K562 (cell line): Measurements from ENCODE around the gene FIBP. TPM values are rescaled to one million over a fixed set of nuclear protein-coding genes. Genes with fewer than 3 reads are reported as not detected.

Experiments used
- BACH1 ChIP-seq: fragments of 200-800 bp; sonication (Bioruptor generic); IDR thresholded peaks from 2 replicates; pipeline ENCODE4 v1.6.1; 2016; ENCODE audit warnings: missing genetic modification characterization, missing compliant biosample characterization
- CHAMP1 ChIP-seq: fragments of 450-650 bp; IDR thresholded peaks from 2 replicates; pipeline ENCODE4 v1.6.1; 2016; ENCODE audit warnings: mild to moderate bottlenecking
- E2F4 ChIP-seq: sonication (generic); formaldehyde crosslinking; IDR thresholded peaks from 2 replicates; pipeline ENCODE4 v1.8.0; 2022; ENCODE audit warnings: mild to moderate bottlenecking, low read depth, missing genetic modification reagents
- EGR1 ChIP-seq: fragments of 450-650 bp; conservative IDR thresholded peaks from 2 replicates; pipeline ENCODE4 v1.6.1; 2017; ENCODE audit warnings: mild to moderate bottlenecking
- HIVEP1 ChIP-seq: fragments of 250-450 bp; sonication (Bioruptor Pico); IDR thresholded peaks from 2 replicates; pipeline ENCODE4 v1.4.0; 2020; ENCODE audit warnings: mild to moderate bottlenecking
- KDM1A ChIP-seq, 2 experiments: fragments of 450-650 bp; IDR thresholded peaks; 2 replicates each; pipeline ENCODE4 v1.6.1; 2016; ENCODE audit warnings: mild to moderate bottlenecking in 2 of 2
- KLF6 ChIP-seq: fragments of 250-450 bp; sonication (Bioruptor Pico); IDR thresholded peaks from 2 replicates; pipeline ENCODE4 v1.4.0; 2020; ENCODE audit warnings: mild to moderate bottlenecking, moderate library complexity, borderline replicate concordance
- MAZ ChIP-seq, 2 experiments: fragments of 450-650 bp in 1 of 2; sonication (generic) in 1 of 2; formaldehyde crosslinking; IDR thresholded peaks in 1 of 2; conservative IDR thresholded peaks in 1 of 2; 2 replicates each; pipeline versions ENCODE4 v1.4.0 to v1.5.0; 2020; ENCODE audit warnings: mild to moderate bottlenecking in 1 of 2, missing genetic modification reagents in 1 of 2
- PCBP1 ChIP-seq: fragments of 200-400 bp; formaldehyde crosslinking; IDR thresholded peaks from 2 replicates; pipeline ENCODE4 v1.6.1; 2018; ENCODE audit warnings: mild to moderate bottlenecking, low read depth, low read length; ENCODE audit not compliant: poor library complexity, severe bottlenecking
- POLR2G ChIP-seq: fragments of 200-400 bp; formaldehyde crosslinking; IDR thresholded peaks from 2 replicates; pipeline ENCODE4 v1.6.1; 2017; ENCODE audit warnings: low read depth, mild to moderate bottlenecking, antibody characterized with exemption, low read length, moderate library complexity
- PRPF4 ChIP-seq: fragments of 200-400 bp; formaldehyde crosslinking; IDR thresholded peaks from one replicate; pipeline ENCODE4 v1.6.1; 2017; ENCODE audit warnings: low read length, low read depth, mild to moderate bottlenecking; ENCODE audit not compliant: insufficient read depth, poor library complexity, severe bottlenecking
- RBM25 ChIP-seq: fragments of 200-400 bp; formaldehyde crosslinking; IDR thresholded peaks from 2 replicates; pipeline ENCODE4 v1.6.1; 2018; ENCODE audit warnings: low read length, low read depth, moderate library complexity; ENCODE audit not compliant: severe bottlenecking
- RFX5 ChIP-seq: IDR thresholded peaks from 2 replicates; pipeline ENCODE4 v1.6.1; 2011; ENCODE audit warnings: low read depth, mild to moderate bottlenecking, improper control_type of control experiment, low read length
- SIN3A ChIP-seq, 2 experiments: fragments of 150-350 bp in 1 of 2; IDR thresholded peaks; 2 replicates each; pipeline ENCODE4 v1.6.1; 2011 to 2016; ENCODE audit warnings: borderline replicate concordance in 2 of 2, low read depth in 2 of 2, low read length in 2 of 2, mild to moderate bottlenecking in 2 of 2, moderate library complexity in 2 of 2; ENCODE audit not compliant: control insufficient read depth in 1 of 2
- SREBF2 ChIP-seq: sonication (generic); formaldehyde crosslinking; IDR thresholded peaks from 2 replicates; pipeline ENCODE4 v1.4.0; 2020; ENCODE audit warnings: mild to moderate bottlenecking, missing genetic modification reagents
- STAT5B ChIP-seq: fragments of 250-450 bp; sonication (Bioruptor Pico); IDR thresholded peaks from 2 replicates; pipeline ENCODE4 v1.8.0; 2021; ENCODE audit warnings: mild to moderate bottlenecking, inconsistent platforms
- TGIF2 ChIP-seq: sonication (generic); formaldehyde crosslinking; IDR thresholded peaks from 2 replicates; pipeline ENCODE4 v1.8.1; 2022; ENCODE audit warnings: mild to moderate bottlenecking, missing genetic modification reagents, moderate library complexity
- XRCC3 ChIP-seq: fragments of 450-650 bp; IDR thresholded peaks from 2 replicates; pipeline ENCODE4 v1.6.1; 2017; ENCODE audit warnings: mild to moderate bottlenecking, moderate library complexity
- ZC3H4 ChIP-seq: sonication (generic); formaldehyde crosslinking; IDR thresholded peaks from 2 replicates; pipeline ENCODE4 v1.9.0; 2021; ENCODE audit warnings: missing genetic modification reagents, borderline replicate concordance
- ZNF263 ChIP-seq: sonication (generic); formaldehyde crosslinking; IDR thresholded peaks from 2 replicates; pipeline ENCODE4 v1.8.0; 2022; ENCODE audit warnings: mild to moderate bottlenecking, missing genetic modification reagents, borderline replicate concordance
- ZNF316 ChIP-seq: fragments of 450-650 bp; IDR thresholded peaks from 2 replicates; pipeline ENCODE4 v1.6.1; 2016
- ZNF699 ChIP-seq: fragments of 250-450 bp; sonication (Bioruptor Pico); IDR thresholded peaks from 2 replicates; pipeline ENCODE4 v1.8.0; 2021; ENCODE audit warnings: mild to moderate bottlenecking, moderate library complexity; ENCODE audit not compliant: insufficient replicate concordance
- polyA plus RNA-seq, 8 experiments: library from polyadenylated mRNA; depleted of rRNA in 4 of 8; stranded (reverse) in 5 of 8; unstranded in 3 of 8; fragments of >200 nt; fragmentation: Nextera tagmentation in 2 of 8; fragmentation: Illumina TruSeq in 1 of 8; extraction: Ambion mirVana in 2 of 8; extraction: Trizol in 1 of 8; gene quantifications; 2 replicates each; pipeline versions ENCODE4 v1.2.1 to v1.2.3, GENCODE V29; 2011 to 2014; ENCODE audit warnings: inconsistent platforms in 1 of 8, missing spikeins in 1 of 8
- total RNA-seq, 7 experiments: library from RNA; depleted of rRNA in 6 of 7; stranded (reverse); fragments of >200 nt in 6 of 7; fragmentation: Illumina TruSeq in 2 of 7; extraction: Trizol in 2 of 7; gene quantifications; 2 replicates each; pipeline versions ENCODE4 v1.2.1 to v1.2.3, GENCODE V29; 2011 to 2021; ENCODE audit warnings: low replicate concordance in 1 of 7
- TF ChIP-seq, protein P1 (sequence below): fragments of 250-450 bp; sonication (Bioruptor Pico); IDR thresholded peaks from 2 replicates; pipeline ENCODE4 v1.4.0; 2020

FIBP gene
- total and polyA plus RNA-seq, 9 of the 15 experiments (the other 6 are each of a cell fraction or from before 2014, with no cell fraction given): 41.2 to 79.2 (median 48.6) TPM

DNA sequence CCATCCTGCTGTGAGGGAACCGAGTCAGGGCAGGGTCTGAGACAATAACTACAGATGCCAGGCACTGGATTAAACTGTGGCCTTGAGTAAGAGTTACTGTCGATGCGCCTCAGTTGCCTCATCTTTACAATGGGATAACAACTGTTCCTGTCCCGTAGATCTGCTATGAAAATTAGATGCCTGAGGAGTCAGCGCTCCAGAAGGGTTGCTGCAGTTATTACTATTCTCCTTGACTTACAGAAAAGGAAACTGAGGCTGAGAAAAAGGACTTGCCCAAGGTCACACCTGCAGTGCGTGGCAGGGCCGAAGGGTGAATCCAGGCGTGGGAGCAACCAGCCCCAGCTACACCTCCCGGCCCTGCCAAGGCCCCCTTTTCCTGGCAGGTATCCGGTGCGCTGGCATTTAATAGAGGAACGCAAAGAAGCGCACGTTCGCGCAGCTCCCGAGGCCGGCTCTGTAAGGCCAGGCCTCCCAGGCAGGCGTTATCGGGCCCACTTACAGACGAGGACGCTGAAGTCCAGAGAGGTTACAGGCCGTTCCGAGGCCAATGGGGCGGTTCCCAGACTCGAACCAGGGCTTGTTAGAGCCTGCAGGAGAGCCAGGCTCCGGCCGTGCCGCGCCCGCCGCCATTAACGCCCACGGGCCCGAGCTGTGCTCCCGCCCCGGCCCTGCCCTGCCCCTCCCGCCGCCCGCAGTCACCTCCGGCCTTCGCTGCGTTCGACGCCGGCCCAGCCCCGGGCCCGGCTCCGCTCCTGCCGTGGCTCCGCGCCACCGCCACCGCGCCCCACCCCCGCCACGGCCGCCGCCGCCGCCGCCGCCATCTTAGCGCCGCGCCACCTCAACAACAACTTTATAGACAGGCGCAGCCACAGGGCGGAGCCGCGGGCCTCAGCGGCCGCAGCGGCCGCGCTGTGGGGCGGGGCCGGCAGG lies 30.2 kb upstream of the FIBP start, which contains the start of gene C11orf68 (continued):
- TF ChIP-seq CHAMP1 (no peak), ZNF699 (no peak), ZNF263 (0 out of 2 replicates have a peak, but pooled peaks have one; percentile 48), RFX5 (no peak), E2F4 (CRISPR knock-in tag) (no peak), PRPF4 (peak; percentile 76), EGR1 (peak; percentile 62), SIN3A (IDR thresholded peaks at IDR 0.05; ENCODE audit: borderline replicate concordance in 2 of 2, control insufficient read depth in 1 of 2, low read depth in 2 of 2, low read length in 2 of 2) (0 out of 4 replicates have a peak, but pooled peaks of 1 of the 2 experiments have one; percentile 51), XRCC3 (no peak), KDM1A (IDR thresholded peaks at IDR 0.05) (peak in 1 of 2 experiments; percentile 80; a peak in 2 of 4 replicates), PCBP1 (peak; percentile 28), ZNF316 (no peak), KLF6 (CRISPR knock-in tag) (0 out of 2 replicates have a peak, but pooled peaks have one; percentile 61), SREBF2 (CRISPR knock-in tag) (no peak), TGIF2 (CRISPR knock-in tag) (no peak; the same call in 1 of the 2 replicates), POLR2G (peak; percentile 96), RBM25 (peak; percentile 94), BACH1 (tag) (no peak), MAZ (CRISPR knock-in tag; conservative IDR thresholded peaks at IDR 0.05 in 1 of 2, IDR thresholded peaks at IDR 0.05 in 1 of 2) (0 out of 4 replicates have a peak, but pooled peaks of 1 of the 2 experiments have one; percentile 37), HIVEP1 (CRISPR knock-in tag) (no peak), ZC3H4 (peak; percentile 61), STAT5B (no peak)
- TF ChIP-seq, protein P1, sequence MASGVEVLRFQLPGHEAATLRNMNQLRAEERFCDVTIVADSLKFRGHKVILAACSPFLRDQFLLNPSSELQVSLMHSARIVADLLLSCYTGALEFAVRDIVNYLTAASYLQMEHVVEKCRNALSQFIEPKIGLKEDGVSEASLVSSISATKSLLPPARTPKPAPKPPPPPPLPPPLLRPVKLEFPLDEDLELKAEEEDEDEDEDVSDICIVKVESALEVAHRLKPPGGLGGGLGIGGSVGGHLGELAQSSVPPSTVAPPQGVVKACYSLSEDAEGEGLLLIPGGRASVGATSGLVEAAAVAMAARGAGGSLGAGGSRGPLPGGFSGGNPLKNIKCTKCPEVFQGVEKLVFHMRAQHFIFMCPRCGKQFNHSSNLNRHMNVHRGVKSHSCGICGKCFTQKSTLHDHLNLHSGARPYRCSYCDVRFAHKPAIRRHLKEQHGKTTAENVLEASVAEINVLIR (CRISPR knock-in tag): no peak
